GM12878 (cell line): ENCODE data around the gene HEPHL1. TPM values are rescaled to one million over a fixed set of nuclear protein-coding genes. Genes with fewer than 3 reads are reported as not detected.

Experiments used
- ATAC-seq: fragments of 200-7000 bp; cut with Tn5 transposase; 3 replicates; pipeline ENCODE4 v1.9.1; 2020; ENCODE audit warnings: mild to moderate bottlenecking, moderate library complexity
- Bru-seq: library from RNA; stranded (reverse); fragments of 400-500 nt; gene quantifications from one replicate; lab custom pipeline; 2021; lab: Mats Ljungman, UMichigan
- BruChase-seq, 2 experiments: library from RNA; stranded (reverse); fragments of 400-500 nt; gene quantifications; one replicate each; lab custom pipeline; 2021; lab: Mats Ljungman, UMichigan
- BruUV-seq: library from RNA; stranded (reverse); fragments of 400-500 nt; replicated peaks from 2 replicates; lab custom pipeline; 2021; lab: Mats Ljungman, UMichigan
- CTCF ChIA-PET: fragments of 300-600 bp; sonication (Branson Sonifier 250); formaldehyde crosslinking; extraction: SDS; loops from one replicate; lab custom pipeline; 2021; ENCODE audit warnings: inconsistent platforms; lab: Yijun Ruan, JAX
- POLR2A ChIA-PET: fragments of 350-600 bp; formaldehyde crosslinking; extraction: SDS; loops from one replicate; lab custom pipeline; 2021; ENCODE audit warnings: inconsistent platforms; lab: Charles Lee
- RAD21 ChIA-PET: fragments of 300-600 bp; sonication (Branson Sonifier 250); formaldehyde crosslinking; loops from one replicate; lab custom pipeline; 2023; ENCODE audit warnings: antibody characterized with exemption; ENCODE audit not compliant: unreplicated experiment; lab: Charles Lee
- SMC1A ChIA-PET: fragments of 300-600 bp; sonication (Branson Sonifier 250); formaldehyde crosslinking; loops from one replicate; lab custom pipeline; 2023; ENCODE audit not compliant: unreplicated experiment, uncharacterized antibody; lab: Charles Lee
- DNase-seq: peaks from one replicate; pipeline ENCODE4 v3.0.0-alpha.2; 2011; ENCODE audit warnings: low read depth, low spot score
- FAIRE-seq: peaks from 3 replicates; lab custom pipeline; 2011; peaks lifted over from hg19 to GRCh38; lab: Jason Lieb, UNC
- H2AFZ ChIP-seq: 2 replicates; pipeline ENCODE4 v1.6.0; 2011; ENCODE audit warnings: low read depth, low read length, control low read depth; ENCODE audit not compliant: control insufficient read depth
- H3K27ac ChIP-seq: 2 replicates; pipeline ENCODE4 v1.5.1; 2011; ENCODE audit warnings: control low read depth; ENCODE audit not compliant: control insufficient read depth, insufficient read depth
- H3K27me3 ChIP-seq, 2 experiments: replicated peaks in 1 of 2; 2 replicates each; pipeline versions ENCODE4 v1.6.0 to v1.6.1; 2011; ENCODE audit warnings: low read length in 1 of 2; ENCODE audit not compliant: control insufficient read depth in 2 of 2, insufficient read depth in 2 of 2
- H3K36me3 ChIP-seq, 2 experiments: 2 replicates each; pipeline ENCODE4 v1.5.1; 2011; ENCODE audit warnings: low read length in 1 of 2; ENCODE audit not compliant: control insufficient read depth in 2 of 2, insufficient read depth in 2 of 2
- H3K4me1 ChIP-seq: 2 replicates; pipeline ENCODE4 v1.6.1; 2011; ENCODE audit warnings: mild to moderate bottlenecking, low read length, moderate library complexity, mixed read lengths; ENCODE audit not compliant: control insufficient read depth, insufficient read depth
- H3K4me2 ChIP-seq: 2 replicates; pipeline ENCODE4 v1.6.0; 2011; ENCODE audit warnings: control low read depth; ENCODE audit not compliant: control insufficient read depth, insufficient read depth
- H3K4me3 ChIP-seq: fragments of 200-600 bp; sonication (generic); 2 replicates; pipeline ENCODE4 v1.5.1; 2016
- H3K79me2 ChIP-seq: 2 replicates; pipeline ENCODE4 v1.6.0; 2011; ENCODE audit warnings: low read length; ENCODE audit not compliant: control insufficient read depth, insufficient read depth
- H3K9ac ChIP-seq: 2 replicates; pipeline ENCODE4 v1.8.0; 2011; ENCODE audit warnings: low read length, control low read depth, mixed read lengths; ENCODE audit not compliant: control insufficient read depth, insufficient read depth
- H3K9me3 ChIP-seq: replicated peaks from 3 replicates; pipeline ENCODE4 v1.5.1; 2011; ENCODE audit warnings: mild to moderate bottlenecking, low read length; ENCODE audit not compliant: control insufficient read depth, insufficient read depth
- H4K20me1 ChIP-seq: 2 replicates; pipeline ENCODE4 v1.6.0; 2011; ENCODE audit not compliant: control insufficient read depth, insufficient read depth
- FOXK2 ChIP-seq: fragments of 450-650 bp; IDR thresholded peaks from 2 replicates; pipeline ENCODE4 v1.6.1; 2017; ENCODE audit warnings: mild to moderate bottlenecking, moderate library complexity
- MTA2 ChIP-seq: fragments of 450-650 bp; IDR thresholded peaks from 2 replicates; pipeline ENCODE4 v1.6.1; 2016; ENCODE audit warnings: low read depth, mild to moderate bottlenecking, moderate library complexity
- MYB ChIP-seq: fragments of 150-350 bp; IDR thresholded peaks from 2 replicates; pipeline ENCODE4 v1.6.1; 2014; ENCODE audit warnings: mild to moderate bottlenecking, low read depth, low read length, borderline replicate concordance
- NFXL1 ChIP-seq: fragments of 450-650 bp; IDR thresholded peaks from 2 replicates; pipeline ENCODE4 v1.6.1; 2017; ENCODE audit warnings: antibody characterized with exemption, mild to moderate bottlenecking, borderline replicate concordance
- RFX5 ChIP-seq: IDR thresholded peaks from 2 replicates; pipeline ENCODE4 v1.6.1; 2011; ENCODE audit warnings: low read depth, low read length, improper control_type of control experiment
- STAT1 ChIP-seq: fragments of 450-650 bp; conservative IDR thresholded peaks from 2 replicates; pipeline ENCODE4 v1.6.1; 2014; ENCODE audit warnings: antibody characterized with exemption, mild to moderate bottlenecking
- SUPT20H ChIP-seq: IDR thresholded peaks from 2 replicates; pipeline ENCODE4 v1.6.1; 2011; ENCODE audit warnings: low read depth, mild to moderate bottlenecking, low read length, moderate library complexity, borderline replicate concordance; ENCODE audit not compliant: control insufficient read depth
- WGBS: methylation state at CpG from one replicate; pipeline ENCODE4 v1.1.6; 2016; ENCODE audit warnings: low lambda C conversion rate; ENCODE audit not compliant: insufficient replicate concordance, insufficient coverage; ENCODE audit errors: missing lambda C conversion rate; 5-methylcytosine and 5-hydroxymethylcytosine counted together
- in situ Hi-C: fragments of 300-500 bp; cut with MboI; formaldehyde crosslinking; loops from 9 replicates; pipeline ENCODE4 v1.14.3; 2018; ENCODE audit warnings: mixed read lengths
- intact Hi-C: fragments of 100-400 bp; cut with micrococcal nuclease; formaldehyde crosslinking; loops from one replicate; pipeline ENCODE4 v1.14.2; 2022; ENCODE audit not compliant: unreplicated experiment
- long read RNA-seq, 2 experiments: library from polyadenylated mRNA; unstranded; transcript quantifications; one replicate each; pipeline ENCODE4 v2.0.0, GENCODE V29; 2019 to 2020
- polyA minus RNA-seq, 3 experiments: library from RNA; depleted of rRNA, polyadenylated mRNA; stranded (reverse); fragments of >200 nt; gene quantifications; 2 replicates each; pipeline ENCODE4 v1.2.3, GENCODE V29; 2011
- polyA plus RNA-seq, 11 experiments: library from polyadenylated mRNA; depleted of rRNA in 4 of 11; unstranded in 6 of 11; stranded (reverse) in 5 of 11; fragments of >200 nt; fragmentation: Nextera tagmentation in 4 of 11; fragmentation: Illumina TruSeq in 1 of 11; extraction: Ambion mirVana in 4 of 11; extraction: Trizol in 1 of 11; gene quantifications; 1 replicate in 1 of 11; 2 replicates in 10 of 11; pipeline versions ENCODE4 v1.2.1 to v1.2.3, GENCODE V29; 2011 to 2016; ENCODE audit warnings: inconsistent platforms in 2 of 11, missing spikeins in 2 of 11, low read depth in 1 of 11
- total RNA-seq, 4 experiments: library from RNA; depleted of rRNA in 3 of 4; stranded (reverse); fragments of >200 nt in 3 of 4; fragmentation: Illumina TruSeq in 1 of 4; extraction: Trizol in 1 of 4; gene quantifications; 2 replicates each; pipeline versions ENCODE4 v1.2.1 to v1.2.3, GENCODE V29; 2013 to 2021
- TF ChIP-seq, protein P1 (sequence below): fragments of 450-650 bp; formaldehyde crosslinking; IDR thresholded peaks from 2 replicates; pipeline ENCODE4 v1.4.0; 2020; ENCODE audit warnings: mild to moderate bottlenecking, moderate library complexity
- TF ChIP-seq, protein P2 (sequence below): fragments of 450-650 bp; IDR thresholded peaks from 2 replicates; pipeline ENCODE4 v1.6.1; 2018; ENCODE audit warnings: mild to moderate bottlenecking, low read depth, moderate library complexity; ENCODE audit not compliant: partially characterized antibody

The HEPHL1 gene, protein sequence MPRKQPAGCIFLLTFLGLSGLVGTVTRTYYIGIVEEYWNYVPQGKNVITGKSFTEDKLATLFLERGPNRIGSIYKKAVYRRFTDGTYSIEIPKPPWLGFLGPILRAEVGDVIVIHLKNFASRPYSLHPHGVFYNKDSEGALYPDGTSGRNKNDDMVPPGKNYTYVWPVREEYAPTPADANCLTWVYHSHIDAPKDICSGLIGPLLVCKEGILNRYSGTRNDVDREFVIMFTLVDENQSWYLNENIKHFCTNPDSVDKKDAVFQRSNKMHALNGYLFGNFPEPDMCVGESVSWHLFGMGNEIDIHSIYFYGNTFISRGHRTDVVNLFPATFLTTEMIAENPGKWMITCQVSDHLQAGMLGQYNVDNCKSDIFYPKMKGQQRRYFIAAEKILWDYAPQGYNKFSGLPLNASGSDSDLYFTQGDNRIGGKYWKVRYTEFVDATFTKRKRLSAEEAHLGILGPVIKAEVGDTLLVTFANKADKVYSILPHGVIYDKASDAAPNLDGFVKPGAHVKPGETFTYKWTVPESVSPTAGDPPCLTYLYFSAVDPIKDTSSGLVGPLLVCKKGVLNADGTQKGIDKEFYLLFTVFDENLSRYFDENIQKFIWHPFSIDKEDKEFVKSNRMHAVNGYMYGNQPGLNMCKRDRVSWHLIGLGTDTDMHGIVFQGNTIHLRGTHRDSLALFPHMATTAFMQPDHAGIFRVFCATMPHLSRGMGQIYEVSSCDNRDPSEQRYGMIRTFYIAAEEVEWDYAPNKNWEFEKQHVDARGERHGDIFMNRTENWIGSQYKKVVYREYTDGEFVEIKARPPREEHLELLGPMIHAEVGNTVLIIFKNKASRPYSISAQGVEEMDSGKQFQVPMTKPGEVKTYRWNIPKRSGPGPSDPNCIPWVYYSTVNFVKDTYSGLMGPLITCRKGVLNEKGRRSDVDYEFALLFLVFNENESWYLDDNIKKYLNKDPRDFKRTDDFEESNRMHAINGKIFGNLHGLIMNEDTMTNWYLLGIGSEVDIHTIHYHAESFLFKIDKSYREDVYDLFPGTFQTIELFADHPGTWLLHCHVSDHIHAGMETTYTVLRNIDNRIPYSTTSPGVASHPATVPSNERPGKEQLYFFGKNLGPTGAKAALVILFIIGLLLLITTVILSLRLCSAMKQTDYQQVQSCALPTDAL
- total RNA-seq (2013; cell fraction: nucleolus; rRNA removed), result not detected in 2 replicates
- total RNA-seq (2014; rRNA removed), result not detected in 2 replicates
- not detected in 2 replicates for total RNA-seq (2014; rRNA removed; fragmentation: Illumina TruSeq; extraction: Trizol)
- total RNA-seq (2021), result not detected in 2 replicates
- polyA plus RNA-seq (2011; ENCODE audit: low read depth), result 0.05 TPM
- polyA plus RNA-seq (2011; rRNA removed), result not detected in 2 replicates
- not detected in 2 replicates for polyA plus RNA-seq (2011; cell fraction: cytosol; rRNA removed)
- polyA plus RNA-seq (2011; cell fraction: nucleus; rRNA removed), result not detected in 2 replicates
- 0.03 and 0.04 TPM in 2 replicates for polyA plus RNA-seq (2012)
- not detected in 2 replicates for polyA plus RNA-seq (2014; fragmentation: Illumina TruSeq; extraction: Trizol)
- polyA plus RNA-seq (2014; fragmentation: Nextera tagmentation; extraction: Ambion mirVana), result under 1 TPM; 0.02 to 0.08 TPM
- polyA plus RNA-seq (2014; rRNA removed), result not detected in 2 replicates
- polyA plus RNA-seq (2016; fragmentation: Nextera tagmentation; extraction: Ambion mirVana), result under 1 TPM; 0.04 to 0.05 TPM
- not detected in 2 replicates for polyA minus RNA-seq (2011; rRNA and poly(A)+ RNA removed)
- not detected in 2 replicates for polyA minus RNA-seq (2011; cell fraction: cytosol; rRNA and poly(A)+ RNA removed)
- polyA minus RNA-seq (2011; cell fraction: nucleus; rRNA and poly(A)+ RNA removed), result not detected in 2 replicates
- percentile 2 among the genes with signal in this experiment for Bru-seq, nascent RNA
- BruChase-seq, experiment 1, labeled RNA remaining after a 6-hour chase, result percentile 4 among the genes with signal in this experiment
- BruChase-seq, experiment 2, labeled RNA remaining after a 2-hour chase, result percentile 2 among the genes with signal in this experiment
- long read RNA-seq, experiment 1, result 0 reads
- long read RNA-seq, experiment 2, result 0 reads

DNA sequence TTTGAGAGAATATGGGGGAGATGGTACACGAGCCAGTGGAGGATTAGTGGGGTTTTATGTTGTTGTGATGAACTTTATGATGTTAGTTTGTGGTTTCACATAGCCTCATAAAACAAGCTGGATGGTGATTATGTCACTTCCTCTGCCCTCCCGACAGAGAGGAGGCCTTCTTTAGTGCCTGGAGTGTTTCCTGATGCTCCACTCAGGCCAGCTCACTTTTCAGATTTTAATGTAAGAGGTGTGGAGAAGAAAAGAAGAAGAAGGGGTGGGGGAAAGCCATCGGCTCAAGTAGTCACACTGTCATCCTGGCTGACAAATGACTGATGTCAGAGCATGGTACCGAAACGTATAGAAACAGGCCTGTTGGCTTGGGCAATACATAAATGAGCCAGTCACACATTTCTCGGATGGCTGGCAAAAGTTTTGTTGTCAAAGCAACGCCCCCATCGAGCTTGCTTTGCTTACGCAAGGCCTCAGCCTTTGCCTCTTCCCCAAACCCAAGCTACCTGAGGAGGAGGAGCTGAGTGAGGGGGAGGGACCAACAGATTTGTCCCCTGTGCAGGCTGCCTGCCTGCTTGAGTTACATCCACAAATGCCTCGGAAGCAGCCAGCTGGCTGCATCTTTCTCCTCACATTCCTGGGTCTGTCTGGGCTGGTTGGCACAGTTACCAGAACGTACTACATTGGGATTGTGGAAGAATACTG is at the start of gene HEPHL1:
Gene HEPHL1 (plus strand): TSS at position 578 of the 705 bp plus-strand sequence. CDS start 15 bp downstream, at position 593.
- BruUV-seq, result no TSS peak
- ChIA-PET RAD21 (no interaction called here), SMC1A (no interaction called here)
- TF ChIP-seq RFX5 (no peak), STAT1 (no peak), MYB (no peak), MTA2 (no peak), NFXL1 (no peak), SUPT20H (no peak), FOXK2 (no peak)
- TF ChIP-seq, protein P1, sequence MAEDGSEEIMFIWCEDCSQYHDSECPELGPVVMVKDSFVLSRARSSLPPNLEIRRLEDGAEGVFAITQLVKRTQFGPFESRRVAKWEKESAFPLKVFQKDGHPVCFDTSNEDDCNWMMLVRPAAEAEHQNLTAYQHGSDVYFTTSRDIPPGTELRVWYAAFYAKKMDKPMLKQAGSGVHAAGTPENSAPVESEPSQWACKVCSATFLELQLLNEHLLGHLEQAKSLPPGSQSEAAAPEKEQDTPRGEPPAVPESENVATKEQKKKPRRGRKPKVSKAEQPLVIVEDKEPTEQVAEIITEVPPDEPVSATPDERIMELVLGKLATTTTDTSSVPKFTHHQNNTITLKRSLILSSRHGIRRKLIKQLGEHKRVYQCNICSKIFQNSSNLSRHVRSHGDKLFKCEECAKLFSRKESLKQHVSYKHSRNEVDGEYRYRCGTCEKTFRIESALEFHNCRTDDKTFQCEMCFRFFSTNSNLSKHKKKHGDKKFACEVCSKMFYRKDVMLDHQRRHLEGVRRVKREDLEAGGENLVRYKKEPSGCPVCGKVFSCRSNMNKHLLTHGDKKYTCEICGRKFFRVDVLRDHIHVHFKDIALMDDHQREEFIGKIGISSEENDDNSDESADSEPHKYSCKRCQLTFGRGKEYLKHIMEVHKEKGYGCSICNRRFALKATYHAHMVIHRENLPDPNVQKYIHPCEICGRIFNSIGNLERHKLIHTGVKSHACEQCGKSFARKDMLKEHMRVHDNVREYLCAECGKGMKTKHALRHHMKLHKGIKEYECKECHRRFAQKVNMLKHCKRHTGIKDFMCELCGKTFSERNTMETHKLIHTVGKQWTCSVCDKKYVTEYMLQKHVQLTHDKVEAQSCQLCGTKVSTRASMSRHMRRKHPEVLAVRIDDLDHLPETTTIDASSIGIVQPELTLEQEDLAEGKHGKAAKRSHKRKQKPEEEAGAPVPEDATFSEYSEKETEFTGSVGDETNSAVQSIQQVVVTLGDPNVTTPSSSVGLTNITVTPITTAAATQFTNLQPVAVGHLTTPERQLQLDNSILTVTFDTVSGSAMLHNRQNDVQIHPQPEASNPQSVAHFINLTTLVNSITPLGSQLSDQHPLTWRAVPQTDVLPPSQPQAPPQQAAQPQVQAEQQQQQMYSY (CRISPR knock-in tag), result no peak
- TF ChIP-seq, protein P2, sequence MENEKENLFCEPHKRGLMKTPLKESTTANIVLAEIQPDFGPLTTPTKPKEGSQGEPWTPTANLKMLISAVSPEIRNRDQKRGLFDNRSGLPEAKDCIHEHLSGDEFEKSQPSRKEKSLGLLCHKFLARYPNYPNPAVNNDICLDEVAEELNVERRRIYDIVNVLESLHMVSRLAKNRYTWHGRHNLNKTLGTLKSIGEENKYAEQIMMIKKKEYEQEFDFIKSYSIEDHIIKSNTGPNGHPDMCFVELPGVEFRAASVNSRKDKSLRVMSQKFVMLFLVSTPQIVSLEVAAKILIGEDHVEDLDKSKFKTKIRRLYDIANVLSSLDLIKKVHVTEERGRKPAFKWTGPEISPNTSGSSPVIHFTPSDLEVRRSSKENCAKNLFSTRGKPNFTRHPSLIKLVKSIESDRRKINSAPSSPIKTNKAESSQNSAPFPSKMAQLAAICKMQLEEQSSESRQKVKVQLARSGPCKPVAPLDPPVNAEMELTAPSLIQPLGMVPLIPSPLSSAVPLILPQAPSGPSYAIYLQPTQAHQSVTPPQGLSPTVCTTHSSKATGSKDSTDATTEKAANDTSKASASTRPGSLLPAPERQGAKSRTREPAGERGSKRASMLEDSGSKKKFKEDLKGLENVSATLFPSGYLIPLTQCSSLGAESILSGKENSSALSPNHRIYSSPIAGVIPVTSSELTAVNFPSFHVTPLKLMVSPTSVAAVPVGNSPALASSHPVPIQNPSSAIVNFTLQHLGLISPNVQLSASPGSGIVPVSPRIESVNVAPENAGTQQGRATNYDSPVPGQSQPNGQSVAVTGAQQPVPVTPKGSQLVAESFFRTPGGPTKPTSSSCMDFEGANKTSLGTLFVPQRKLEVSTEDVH, result no peak

More for the DNA sequence above, at the start of gene HEPHL1:
- no peak within 1 kb of the TSS for H3K9ac ChIP-seq
- H3K79me2 ChIP-seq, result no peaks in the 10 kb centered on the region
- WGBS, result 28% methylated on average over 11 of the region's 11 CpGs
- H3K9me3 ChIP-seq, result no peaks in the 10 kb centered on the region
- no peaks in the 10 kb centered on the region for H3K36me3 ChIP-seq
- POLR2A ChIA-PET, result no interaction called here
- H3K4me3 ChIP-seq, result no peak within 1 kb of the TSS
- CTCF ChIA-PET, result no interaction called here
- no peaks in the 10 kb centered on the region for H3K4me1 ChIP-seq
- intact Hi-C loops (no loop called here), in situ Hi-C loops (no loop called here)
- no peak within 1 kb of the TSS for H3K27ac ChIP-seq
- DNase-seq, result no peak
- no peak within 1 kb of the TSS for H3K4me2 ChIP-seq
- no peak for ATAC-seq
- no peak within 1 kb of the TSS for H2AFZ ChIP-seq
- FAIRE-seq, result no peak
- no peaks in the 10 kb centered on the region for H4K20me1 ChIP-seq
- no peaks in the 10 kb centered on the region for H3K27me3 ChIP-seq
